ES-I3 (cell line): ENCODE results near the gene HINFP.
A peak's percentile ranks its signal among the peaks of the same experiment; 100 is the strongest.
"Not testable (repeated sequence)": the region's sequence is repeated elsewhere in the genome, so short reads cannot be mapped to it uniquely, and the experiment has no call there.

Experiments used
- H3K36me3 ChIP-seq: 2 replicates; pipeline ENCODE4 v1.6.1; 2013; ENCODE audit warnings: mild to moderate bottlenecking, low read length, control low read depth, moderate library complexity; ENCODE audit not compliant: insufficient read depth
- H3K4me1 ChIP-seq: 2 replicates; pipeline ENCODE4 v1.6.1; 2013; ENCODE audit warnings: mild to moderate bottlenecking, control low read depth, low read length; ENCODE audit not compliant: insufficient read depth
- H3K9ac ChIP-seq: 2 replicates; pipeline ENCODE4 v1.6.1; 2013; ENCODE audit warnings: low read depth, mild to moderate bottlenecking, low read length, moderate library complexity
- H3K9me3 ChIP-seq: 2 replicates; pipeline ENCODE4 v1.6.1; 2013; ENCODE audit warnings: mild to moderate bottlenecking, low read length, moderate library complexity; ENCODE audit not compliant: control insufficient read depth, insufficient read depth

The HINFP gene

GRCh38 chr11:119118227-119118626 is 3.2 kb upstream of the HINFP start:
- Histone ChIP-seq H3K4me1 (no peaks in the 10 kb centered on the region; the same call in 1 of the 2 replicates), H3K9ac (no peak overlapping the region), H3K9me3 (no peaks in the 10 kb centered on the region), H3K36me3 (no peaks in the 10 kb centered on the region)

GRCh38 chr11:119118946-119119345 is 2.4 kb upstream of the HINFP start:
- no peaks in the 10 kb centered on the region for H3K36me3 ChIP-seq
- H3K9ac ChIP-seq: no peak overlapping the region
- no peaks in the 10 kb centered on the region for H3K9me3 ChIP-seq
- no peaks in the 10 kb centered on the region for H3K4me1 ChIP-seq

GRCh38 chr11:119120639-119121007 is 757 bp upstream of the HINFP start:
- Histone ChIP-seq H3K4me1 (no peaks in the 10 kb centered on the region), H3K9me3 (no peaks in the 10 kb centered on the region), H3K36me3 (no peaks in the 10 kb centered on the region), H3K9ac (peak overlapping the region; percentile 82)

GRCh38 chr11:119121811-119122124 is 388 bp downstream of the HINFP start:
- Histone ChIP-seq H3K9me3 (no peaks in the 10 kb centered on the region), H3K4me1 (no peaks in the 10 kb centered on the region), H3K36me3 (no peaks in the 10 kb centered on the region), H3K9ac (peak overlapping the region; percentile 95)

- peaks cover 7% of the 10 kb centered on the region; the same call in 1 of the 2 replicates for H3K36me3 ChIP-seq
- H3K4me1 ChIP-seq: no peaks in the 10 kb centered on the region
- no peaks in the 10 kb centered on the region for H3K9me3 ChIP-seq
- H3K9ac ChIP-seq: no peak overlapping the region
These were observed 4.4 kb downstream of the HINFP start for GRCh38 chr11:119125821-119126220.

- no peaks in the 10 kb centered on the region for H3K9me3 ChIP-seq
- H3K36me3 ChIP-seq: peaks cover 7% of the 10 kb centered on the region; the same call in 1 of the 2 replicates
- H3K4me1 ChIP-seq: no peaks in the 10 kb centered on the region
- H3K9ac ChIP-seq: no peak overlapping the region
These were observed 5.4 kb downstream of the HINFP start for GRCh38 chr11:119126675-119127268.

GRCh38 chr11:119130662-119131061 is 9.3 kb downstream of the HINFP start:
- Histone ChIP-seq H3K36me3 (peaks cover 10% of the 10 kb centered on the region), H3K9ac (no peak overlapping the region)

GRCh38 chr11:119134389-119134978 is 13.1 kb downstream of the HINFP start:
- H3K9me3 ChIP-seq: no peaks in the 10 kb centered on the region
- H3K36me3 ChIP-seq: peaks cover 10% of the 10 kb centered on the region
- H3K9ac ChIP-seq: no peak overlapping the region
- no peaks in the 10 kb centered on the region for H3K4me1 ChIP-seq

More at GRCh38 chr11:119130662-119131061, 9.3 kb downstream of the HINFP start:
- Histone ChIP-seq H3K4me1 (no peaks in the 10 kb centered on the region), H3K9me3 (no peaks in the 10 kb centered on the region)

- not testable (repeated sequence) for H3K4me1 ChIP-seq, H3K9me3 ChIP-seq, H3K9ac ChIP-seq, H3K36me3 ChIP-seq
These were observed 17.9 kb downstream of the HINFP start for GRCh38 chr11:119139276-119139675.

- no peak overlapping the region for H3K9ac ChIP-seq
- no peaks in the 10 kb centered on the region for H3K36me3 ChIP-seq
- H3K9me3 ChIP-seq: no peaks in the 10 kb centered on the region
These were observed 23.6 kb downstream of the HINFP start for GRCh38 chr11:119144825-119145486.

GRCh38 chr11:119145551-119145950 is 24.2 kb downstream of the HINFP start:
- H3K36me3 ChIP-seq: no peaks in the 10 kb centered on the region
- no peak overlapping the region for H3K9ac ChIP-seq
- no peaks in the 10 kb centered on the region for H3K9me3 ChIP-seq
- H3K4me1 ChIP-seq: peaks cover 13% of the 10 kb centered on the region

More at GRCh38 chr11:119144825-119145486, 23.6 kb downstream of the HINFP start:
- peaks cover 13% of the 10 kb centered on the region for H3K4me1 ChIP-seq

- H3K36me3 ChIP-seq: no peaks in the 10 kb centered on the region
- no peaks in the 10 kb centered on the region for H3K9me3 ChIP-seq
- peaks cover 13% of the 10 kb centered on the region for H3K4me1 ChIP-seq
- no peak overlapping the region for H3K9ac ChIP-seq
These were observed 26.4 kb downstream of the HINFP start for GRCh38 chr11:119147604-119148333.

- Histone ChIP-seq H3K9me3 (no peaks in the 10 kb centered on the region), H3K4me1 (peaks cover 13% of the 10 kb centered on the region), H3K36me3 (no peaks in the 10 kb centered on the region), H3K9ac (peak overlapping the region; percentile 49)
These were observed 27.3 kb downstream of the HINFP start for GRCh38 chr11:119148720-119149017.

- Histone ChIP-seq H3K36me3 (no peaks in the 10 kb centered on the region), H3K4me1 (peaks cover 13% of the 10 kb centered on the region), H3K9ac (peak within 1 kb of the TSS; percentile 49), H3K9me3 (no peaks in the 10 kb centered on the region)
These were observed 27.8 kb downstream of the HINFP start, which contains the start of gene ABCG4 for GRCh38 chr11:119149018-119149785. TSS of gene ABCG4 (plus strand) at chr11:119149052. CDS start at chr11:119149966, 914 bp downstream.
